ENCODE measurements around the gene MAPK8IP1. TPM values are rescaled to one million over a fixed set of nuclear protein-coding genes. Genes with fewer than 3 reads are reported as not detected.

Gene MAPK8IP1
- total RNA-seq, 3 donors from 2014 or later, result 1.6 to 12.3 (median 2.5) TPM

GRCh38 chr11:45860764-45861510 is 24.5 kb upstream of the MAPK8IP1 start:
- DNase-seq (no peak), ATAC-seq (no peak)
- no peaks in the 10 kb centered on the region for H3K9me3 ChIP-seq
- no peak overlapping the region for H3K4me3 ChIP-seq
- no peak for TF ChIP-seq CTCF (IDR thresholded peaks at IDR 0.05)
- intact Hi-C loops (cut with DNase I, micrococcal nuclease), result no loop called here
- peaks cover 28% of the 10 kb centered on the region for H3K4me1 ChIP-seq (ENCODE audit: low read depth)
- H3K36me3 ChIP-seq (ENCODE audit: low read depth), result peaks cover 11% of the 10 kb centered on the region

- ATAC-seq, result no peak
- Histone ChIP-seq H3K9me3 (no peaks in the 10 kb centered on the region), H3K4me3 (no peak overlapping the region), H3K4me1 (ENCODE audit: low read depth) (peaks cover 12% of the 10 kb centered on the region), H3K36me3 (ENCODE audit: low read depth) (peaks cover 13% of the 10 kb centered on the region)
- TF ChIP-seq CTCF (IDR thresholded peaks at IDR 0.05), result no peak
- intact Hi-C loops (cut with DNase I, micrococcal nuclease), result no loop called here
- DNase-seq, result no peak
These were observed 21.4 kb upstream of the MAPK8IP1 start for GRCh38 chr11:45864041-45864440.

- intact Hi-C loops (cut with DNase I, micrococcal nuclease), result no loop called here
- TF ChIP-seq CTCF (IDR thresholded peaks at IDR 0.05), result no peak
- DNase-seq (no peak), ATAC-seq (no peak)
- H3K9me3 ChIP-seq, result no peaks in the 10 kb centered on the region
- peaks cover 19% of the 10 kb centered on the region for H3K36me3 ChIP-seq (ENCODE audit: low read depth)
- H3K4me3 ChIP-seq, result no peak overlapping the region
- H3K4me1 ChIP-seq (ENCODE audit: low read depth), result no peaks in the 10 kb centered on the region
These were observed 15.9 kb upstream of the MAPK8IP1 start for GRCh38 chr11:45869551-45869950.

GRCh38 chr11:45870706-45871105 is 14.7 kb upstream of the MAPK8IP1 start:
- Histone ChIP-seq H3K36me3 (ENCODE audit: low read depth) (peaks cover 19% of the 10 kb centered on the region), H3K4me1 (ENCODE audit: low read depth) (no peaks in the 10 kb centered on the region), H3K4me3 (no peak overlapping the region), H3K9me3 (no peaks in the 10 kb centered on the region)
- no peak for ATAC-seq
- intact Hi-C loops (cut with DNase I, micrococcal nuclease), result no loop called here
- no peak for TF ChIP-seq CTCF (IDR thresholded peaks at IDR 0.05)
- DNase-seq, result no peak

- intact Hi-C loops (cut with DNase I, micrococcal nuclease), result no loop called here
- no peaks in the 10 kb centered on the region for H3K9me3 ChIP-seq
- DNase-seq (no peak), ATAC-seq (no peak)
- H3K36me3 ChIP-seq (ENCODE audit: low read depth), result peaks cover 19% of the 10 kb centered on the region
- TF ChIP-seq CTCF (IDR thresholded peaks at IDR 0.05), result no peak
- H3K4me1 ChIP-seq (ENCODE audit: low read depth), result no peaks in the 10 kb centered on the region
- no peak overlapping the region for H3K4me3 ChIP-seq
These were observed 13.8 kb upstream of the MAPK8IP1 start for GRCh38 chr11:45871638-45872037.

All from mucosa of descending colon (tissue), 3 donors.